ENCODE results near the gene MSRB3.

- TF ChIP-seq REST (IDR thresholded peaks at IDR 0.05; ENCODE audit: insufficient read depth in 1 of 2, low read depth in 2 of 2, low read length in 2 of 2): peak; percentile 74 to 92
- no peak for TF ChIP-seq POLR2AphosphoS5 (IDR thresholded peaks at IDR 0.05; ENCODE audit: low read depth, low read length)
- TF ChIP-seq TAF1 (IDR thresholded peaks at IDR 0.05; ENCODE audit: borderline replicate concordance, insufficient read depth, low read length): no peak
Measured at GRCh38 chr12:65501935-65502334, 223.5 kb downstream of the MSRB3 start.
